Stimulated activated naive B cell treated with anti-CD40 and anti-IgM and Interleukin-4, amounts not matched to agents 10 μg/mL and 1 μg/mL and 100 μg/mL, for 72 hours (primary cell): ENCODE measurements around the gene LAMB4.
A peak's percentile ranks its signal among the peaks of the same experiment; 100 is the strongest.

ENCODE experiments used
- ATAC-seq, 2 donors: fragments of 150-1000 bp; cut with Tn5 transposase; replicated peaks; 2 replicates each; pipeline ENCODE4 v1.10.0; 2021; ENCODE audit warnings: moderate library complexity in 1 of 2
- DNase-seq: peaks from one replicate; pipeline ENCODE4 v3.0.0; 2021
- H3K27ac Mint-ChIP-seq: one replicate; pipeline ENCODE4 v1.8.0; 2022; ENCODE audit warnings: mild to moderate bottlenecking, mixed read lengths
- H3K27me3 Mint-ChIP-seq, 2 donors: one replicate each; pipeline ENCODE4 v1.8.0; 2022; ENCODE audit warnings: mixed read lengths in 2 of 2
- H3K36me3 Mint-ChIP-seq, 2 donors: one replicate each; pipeline ENCODE4 v1.8.0; 2022; ENCODE audit warnings: mixed read lengths in 2 of 2, mild to moderate bottlenecking in 1 of 2
- H3K4me1 Mint-ChIP-seq, 2 donors: one replicate each; pipeline ENCODE4 v1.8.0; 2022; ENCODE audit warnings: mixed read lengths in 2 of 2, mild to moderate bottlenecking in 1 of 2
- H3K4me3 Mint-ChIP-seq, 2 donors: one replicate each; pipeline ENCODE4 v1.8.0; 2022; ENCODE audit warnings: mild to moderate bottlenecking in 2 of 2, mixed read lengths in 2 of 2, moderate library complexity in 1 of 2
- H3K9me3 Mint-ChIP-seq, 2 donors: one replicate each; pipeline ENCODE4 v1.8.0; 2022; ENCODE audit warnings: mixed read lengths in 2 of 2, mild to moderate bottlenecking in 1 of 2

LAMB4 gene

DNA sequence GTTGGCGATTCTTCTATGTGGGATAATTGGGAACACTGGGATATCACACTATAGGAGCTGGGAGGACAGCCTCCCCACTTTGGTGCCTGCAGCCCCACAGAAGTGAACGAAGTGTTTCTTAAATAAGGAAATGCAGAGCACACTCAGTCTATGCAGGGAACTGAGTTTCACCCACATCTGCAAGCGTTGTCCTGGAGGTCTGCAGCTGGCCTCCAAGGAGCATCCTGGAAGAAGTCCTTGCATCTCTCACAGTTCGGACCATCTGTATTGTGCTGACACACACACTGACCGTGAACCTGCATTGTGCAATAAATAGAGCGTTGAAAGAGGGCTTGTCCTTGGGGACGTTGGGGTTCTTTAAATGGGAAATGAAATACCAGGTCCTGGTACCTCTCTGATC lies 25.8 kb downstream of the LAMB4 start:
- DNase-seq (no peak), ATAC-seq (no peak)
- no peaks in the 10 kb centered on the region for H3K9me3 Mint-ChIP-seq
- peaks cover 4 to 6% of the 10 kb centered on the region in 2 donors for H3K27me3 Mint-ChIP-seq
- H3K27ac Mint-ChIP-seq = no peak overlapping the region
- H3K36me3 Mint-ChIP-seq = no peaks in the 10 kb centered on the region
- H3K4me1 Mint-ChIP-seq = no peaks in the 10 kb centered on the region
- no peak overlapping the region for H3K4me3 Mint-ChIP-seq

DNA sequence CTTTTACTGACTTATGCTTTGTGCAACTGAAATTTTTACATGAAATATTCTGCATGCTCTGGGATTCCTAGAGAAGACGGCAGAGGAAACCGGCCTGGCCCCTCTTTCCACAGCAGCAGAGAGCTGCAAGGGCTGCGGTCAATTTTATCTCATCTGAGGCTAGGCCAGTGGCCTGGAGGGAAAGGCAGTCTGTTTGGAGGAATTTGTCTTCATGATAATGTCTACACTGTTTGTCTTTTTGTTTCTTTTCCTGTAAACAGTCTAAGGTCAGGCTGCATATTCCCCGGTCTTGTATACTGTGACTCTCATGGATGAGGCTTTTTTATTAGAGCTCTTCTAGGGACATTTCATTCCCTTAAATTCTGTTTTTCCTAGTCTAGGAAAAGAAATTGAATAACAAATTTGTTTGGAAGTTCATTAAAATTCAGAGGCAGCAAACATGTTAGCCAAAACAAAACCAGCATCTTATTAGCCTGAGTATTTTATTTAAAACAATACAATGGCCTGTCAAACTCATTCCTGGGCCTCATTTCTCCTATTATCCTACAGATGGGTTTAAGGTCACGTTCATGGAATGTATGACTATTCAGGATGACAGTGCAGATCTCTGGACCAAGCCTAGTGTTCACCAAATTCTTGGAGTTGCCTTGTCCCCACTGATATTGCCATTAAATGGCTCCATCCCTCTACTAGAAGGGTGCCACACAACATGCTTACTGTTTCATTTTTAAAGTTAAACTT lies 26.4 kb downstream of the LAMB4 start:
- Mint-ChIP-seq H3K27me3 (peaks cover 10 to 12% of the 10 kb centered on the region in 2 donors), H3K9me3 (no peaks in the 10 kb centered on the region), H3K27ac (no peak overlapping the region), H3K36me3 (no peaks in the 10 kb centered on the region), H3K4me1 (no peaks in the 10 kb centered on the region), H3K4me3 (no peak overlapping the region)
- ATAC-seq = no peak
- no peak for DNase-seq

DNA sequence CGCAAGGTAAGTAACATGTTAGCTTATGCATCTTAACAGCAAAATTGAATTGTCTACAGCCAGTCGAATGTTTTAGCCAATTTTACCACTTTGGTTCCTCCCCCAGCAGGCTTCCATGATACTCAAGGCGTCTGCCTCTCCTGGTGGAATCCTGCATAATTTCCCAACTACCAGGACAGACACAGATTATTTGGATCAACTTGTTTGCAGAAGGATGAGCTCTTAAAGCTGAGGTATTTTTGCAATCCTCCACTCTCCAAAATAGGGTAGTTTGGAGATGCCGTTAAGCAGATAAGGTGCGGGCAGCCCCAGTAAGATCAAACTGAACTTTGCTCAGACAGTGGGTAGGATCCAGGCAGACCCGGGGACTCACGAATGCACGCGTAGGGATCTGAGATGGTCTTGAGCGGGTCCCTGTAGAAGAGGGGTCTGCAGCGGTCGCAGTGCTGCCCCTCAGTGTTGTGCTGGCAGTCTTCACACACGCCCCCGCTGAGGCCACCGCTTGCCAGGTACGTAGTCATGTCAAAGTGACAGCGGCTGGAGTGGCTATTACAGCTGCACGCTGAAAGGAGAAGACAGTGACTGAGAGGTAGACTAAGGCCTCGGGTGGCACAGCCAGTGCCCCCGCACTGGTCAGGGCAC lies 27.4 kb downstream of the LAMB4 start:
- DNase-seq (no peak), ATAC-seq (no peak)
- no peak overlapping the region for H3K4me3 Mint-ChIP-seq
- no peaks in the 10 kb centered on the region for H3K9me3 Mint-ChIP-seq
- H3K4me1 Mint-ChIP-seq = no peaks in the 10 kb centered on the region
- peaks cover 11 to 12% of the 10 kb centered on the region in 2 donors for H3K27me3 Mint-ChIP-seq
- no peak overlapping the region for H3K27ac Mint-ChIP-seq
- no peaks in the 10 kb centered on the region for H3K36me3 Mint-ChIP-seq

DNA sequence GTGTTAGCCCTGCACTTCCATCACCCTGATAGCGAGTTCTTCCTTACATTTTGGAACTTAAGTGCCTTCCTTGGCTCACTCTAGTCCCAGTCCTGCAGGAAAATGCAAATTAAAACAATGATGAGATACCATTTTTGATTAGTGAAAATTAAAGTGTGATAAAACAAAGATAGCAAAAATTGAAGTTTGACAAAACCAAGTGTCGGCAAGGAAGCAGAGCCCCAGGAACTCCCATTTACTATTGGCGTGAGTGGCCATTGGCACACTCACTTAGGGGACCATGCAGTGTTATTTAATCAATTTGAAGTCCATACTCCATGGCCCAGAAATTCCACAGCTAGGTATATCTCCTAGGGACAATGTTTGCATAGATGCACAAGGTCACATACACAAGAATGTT lies 28.4 kb downstream of the LAMB4 start:
- H3K36me3 Mint-ChIP-seq = no peaks in the 10 kb centered on the region

DNA sequence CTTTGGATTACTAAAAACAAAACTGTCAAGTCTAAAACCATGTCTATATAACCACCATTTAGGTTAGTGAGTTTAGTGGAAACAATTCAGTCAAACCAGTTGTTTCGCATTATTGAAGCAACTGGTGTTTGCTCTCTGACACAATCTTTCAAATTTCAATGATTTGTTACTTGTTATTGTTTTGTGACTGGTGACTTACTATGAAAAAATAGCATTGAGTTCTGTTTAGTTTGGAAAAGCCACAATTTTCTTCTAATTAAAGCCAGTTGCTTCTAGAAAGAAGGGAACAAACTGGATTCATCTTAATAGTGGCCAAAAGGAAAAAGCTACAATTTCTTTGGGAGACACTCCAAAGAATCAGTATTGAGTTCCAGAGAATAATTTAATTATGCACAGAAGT lies 30.4 kb downstream of the LAMB4 start:
- no peak for DNase-seq
- Mint-ChIP-seq H3K4me3 (no peak overlapping the region), H3K36me3 (no peaks in the 10 kb centered on the region), H3K27me3 (peaks cover 12 to 14% of the 10 kb centered on the region in 2 donors), H3K27ac (no peak overlapping the region), H3K4me1 (peaks cover 4% of the 10 kb centered on the region in 2 donors), H3K9me3 (no peaks in the 10 kb centered on the region)
- ATAC-seq = no peak

More for the DNA sequence above, 28.4 kb downstream of the LAMB4 start:
- DNase-seq (no peak), ATAC-seq (no peak)
- no peak overlapping the region for H3K27ac Mint-ChIP-seq
- H3K27me3 Mint-ChIP-seq = peaks cover 11 to 12% of the 10 kb centered on the region in 2 donors
- no peaks in the 10 kb centered on the region for H3K9me3 Mint-ChIP-seq
- no peaks in the 10 kb centered on the region for H3K4me1 Mint-ChIP-seq
- H3K4me3 Mint-ChIP-seq = no peak overlapping the region

DNA sequence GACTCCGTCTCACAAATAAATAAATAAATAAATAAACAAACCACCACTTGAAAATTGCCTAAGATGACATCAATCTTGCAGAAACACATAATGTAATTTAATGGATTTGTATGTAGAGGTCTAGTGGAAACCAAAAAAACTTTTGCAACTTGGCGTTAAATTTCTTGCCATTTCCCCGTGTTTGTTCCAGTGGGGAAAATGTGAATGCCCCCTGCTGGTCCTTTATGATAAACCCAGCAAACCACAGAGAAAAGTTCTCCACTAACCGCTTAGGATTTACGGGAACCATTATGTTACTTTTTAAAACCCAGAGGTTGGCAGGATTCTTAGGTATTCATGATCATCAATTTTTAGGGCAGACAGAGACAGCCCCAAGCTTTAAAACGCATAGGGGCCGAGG lies 32.5 kb downstream of the LAMB4 start:
- no peak overlapping the region for H3K4me3 Mint-ChIP-seq
- no peaks in the 10 kb centered on the region for H3K9me3 Mint-ChIP-seq
- H3K36me3 Mint-ChIP-seq = no peaks in the 10 kb centered on the region
- ATAC-seq = no peak
- H3K27ac Mint-ChIP-seq = no peak overlapping the region
- DNase-seq = no peak
- H3K4me1 Mint-ChIP-seq = peaks cover 4 to 12% of the 10 kb centered on the region in 2 donors
- peaks cover 12 to 18% of the 10 kb centered on the region in 2 donors for H3K27me3 Mint-ChIP-seq

DNA sequence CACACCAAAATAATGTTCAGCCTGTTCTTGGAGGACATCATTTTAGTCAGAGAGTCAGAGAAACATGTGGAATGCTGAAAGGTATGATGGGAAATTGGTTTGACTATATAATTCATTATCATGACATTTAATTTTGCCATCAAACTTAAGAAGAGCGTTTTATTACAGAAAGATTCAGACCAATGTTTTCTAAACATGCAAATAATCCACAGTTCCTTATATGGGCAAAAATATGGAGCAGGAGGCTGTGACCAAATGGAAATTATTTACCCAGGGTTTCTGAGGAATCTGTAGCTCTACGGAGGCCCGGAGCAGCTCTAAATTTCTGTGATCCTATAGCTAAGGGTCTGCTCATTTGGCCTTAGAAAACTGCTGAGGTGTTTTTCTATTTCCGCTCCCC lies 33.2 kb downstream of the LAMB4 start:
- Mint-ChIP-seq H3K9me3 (no peaks in the 10 kb centered on the region), H3K27me3 (peaks cover 10 to 18% of the 10 kb centered on the region in 2 donors), H3K4me1 (peaks cover 4 to 12% of the 10 kb centered on the region in 2 donors), H3K27ac (no peak overlapping the region), H3K4me3 (no peak overlapping the region), H3K36me3 (no peaks in the 10 kb centered on the region)
- ATAC-seq (no peak), DNase-seq (no peak)

DNA sequence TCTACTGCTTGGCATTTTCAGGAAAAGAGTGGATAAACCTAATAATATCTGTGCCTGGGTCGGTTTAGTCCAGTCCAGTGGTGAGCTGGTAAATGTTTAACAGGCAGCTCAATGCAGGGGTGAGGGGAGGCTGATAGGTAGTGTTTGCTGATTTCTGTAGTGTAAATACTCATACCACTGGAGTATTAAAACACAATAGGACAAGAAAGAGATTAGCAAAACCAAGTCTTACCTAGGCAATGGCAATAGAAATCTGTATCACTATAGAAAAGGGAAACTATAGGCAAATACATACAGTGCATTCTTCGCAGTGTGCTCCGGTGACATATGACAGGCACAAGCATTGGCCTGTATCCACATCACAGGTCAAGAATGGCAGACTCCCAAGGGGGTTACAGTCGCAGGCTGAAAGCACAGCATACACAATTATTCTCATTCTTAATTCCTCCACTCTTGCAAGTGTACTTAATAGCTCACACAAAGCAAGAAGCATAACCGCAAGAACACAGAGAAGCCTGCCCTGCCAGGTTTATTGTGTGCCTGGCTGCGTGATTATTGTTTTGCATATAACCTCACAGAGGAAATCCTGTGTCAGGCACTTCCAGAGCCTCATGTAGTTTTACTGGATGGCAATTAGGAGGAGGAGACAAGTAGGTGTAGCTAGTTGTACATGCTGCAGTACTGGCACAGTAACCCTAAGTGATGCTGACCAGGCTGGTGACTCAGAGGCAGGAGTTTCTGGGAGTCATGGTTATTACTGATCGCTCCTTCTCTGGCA lies 35.0 kb downstream of the LAMB4 start:
- H3K4me3 Mint-ChIP-seq = no peak overlapping the region
- no peak overlapping the region for H3K27ac Mint-ChIP-seq
- DNase-seq (no peak), ATAC-seq (peak; percentile 72 to 85)
- H3K36me3 Mint-ChIP-seq = no peaks in the 10 kb centered on the region
- no peaks in the 10 kb centered on the region for H3K9me3 Mint-ChIP-seq
- H3K4me1 Mint-ChIP-seq = peaks cover 4 to 12% of the 10 kb centered on the region in 2 donors
- peaks cover 18 to 24% of the 10 kb centered on the region in 2 donors for H3K27me3 Mint-ChIP-seq

DNA sequence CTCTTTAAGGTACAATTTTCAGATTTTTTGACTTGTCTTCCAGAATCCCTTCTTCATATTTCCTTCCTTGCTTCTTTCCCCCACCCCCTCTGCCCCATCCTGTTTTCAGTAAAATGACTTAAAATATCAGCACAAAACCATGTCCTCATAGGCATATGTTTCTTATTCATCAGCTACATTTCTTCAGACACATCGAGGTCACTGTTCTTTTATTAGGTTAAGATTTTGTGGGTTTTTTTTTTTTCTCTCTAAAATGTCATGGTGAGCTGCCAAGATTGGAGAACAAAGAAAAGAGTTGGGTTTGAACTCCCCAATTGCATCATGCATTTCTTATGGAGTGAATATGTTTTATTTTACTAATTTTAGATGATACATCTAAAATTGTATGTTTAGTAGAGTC lies 35.8 kb downstream of the LAMB4 start:
- Mint-ChIP-seq H3K27me3 (peaks cover 18% of the 10 kb centered on the region in 2 donors), H3K4me3 (no peak overlapping the region), H3K4me1 (peaks cover 4 to 12% of the 10 kb centered on the region in 2 donors), H3K27ac (no peak overlapping the region), H3K9me3 (no peaks in the 10 kb centered on the region), H3K36me3 (no peaks in the 10 kb centered on the region)
- ATAC-seq (no peak), DNase-seq (no peak)

DNA sequence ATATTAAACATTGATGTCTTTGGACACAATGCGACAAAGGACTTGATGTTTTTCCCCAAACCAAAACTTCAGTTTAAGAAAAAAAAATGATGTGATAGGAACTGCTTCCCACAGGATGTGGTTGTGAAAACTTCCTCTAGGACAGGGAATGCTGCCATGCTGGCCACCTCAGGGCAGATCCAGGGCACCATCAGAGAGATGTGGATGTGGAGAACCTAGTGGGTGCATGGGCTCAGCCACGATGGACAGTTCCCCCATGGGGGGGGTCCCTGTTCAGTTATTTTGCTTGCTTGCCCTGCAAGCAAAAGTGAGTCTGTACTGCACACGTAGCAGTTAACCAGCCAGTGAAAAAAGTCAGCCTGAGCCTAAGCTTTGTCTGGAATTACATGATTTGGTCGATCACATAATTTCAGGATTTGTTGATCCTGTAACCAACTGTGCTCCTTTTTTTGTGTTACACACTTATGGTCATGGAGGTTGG lies 36.3 kb downstream of the LAMB4 start:
- peaks cover 14% of the 10 kb centered on the region in 2 donors for H3K27me3 Mint-ChIP-seq
- no peaks in the 10 kb centered on the region for H3K9me3 Mint-ChIP-seq
- peaks cover 4 to 12% of the 10 kb centered on the region in 2 donors for H3K4me1 Mint-ChIP-seq
- ATAC-seq (no peak), DNase-seq (no peak)
- no peaks in the 10 kb centered on the region for H3K36me3 Mint-ChIP-seq
- no peak overlapping the region for H3K27ac Mint-ChIP-seq
- no peak overlapping the region for H3K4me3 Mint-ChIP-seq

DNA sequence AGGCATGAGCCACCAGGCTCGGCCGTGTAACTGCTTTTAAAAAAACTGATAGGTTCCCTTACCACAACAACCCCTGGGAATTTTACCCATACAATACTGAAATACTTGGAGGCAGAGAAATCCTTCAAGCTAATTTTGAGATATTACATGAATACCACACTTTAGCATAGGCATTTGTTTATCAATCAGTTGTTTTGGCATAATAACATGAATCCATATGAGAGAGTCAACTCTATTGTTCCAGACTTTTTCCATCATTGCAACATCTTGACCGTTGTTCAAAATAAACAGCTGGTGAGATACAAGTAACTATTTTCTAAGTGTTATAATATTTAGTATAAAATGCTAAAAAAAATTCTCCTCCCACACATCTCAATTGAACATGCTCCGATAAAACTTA lies 36.8 kb downstream of the LAMB4 start:
- Mint-ChIP-seq H3K27ac (no peak overlapping the region), H3K36me3 (no peaks in the 10 kb centered on the region), H3K27me3 (peaks cover 12% of the 10 kb centered on the region in 2 donors), H3K4me3 (no peak overlapping the region), H3K9me3 (no peaks in the 10 kb centered on the region), H3K4me1 (peaks cover 4 to 12% of the 10 kb centered on the region in 2 donors)
- ATAC-seq = no peak
- DNase-seq = no peak

DNA sequence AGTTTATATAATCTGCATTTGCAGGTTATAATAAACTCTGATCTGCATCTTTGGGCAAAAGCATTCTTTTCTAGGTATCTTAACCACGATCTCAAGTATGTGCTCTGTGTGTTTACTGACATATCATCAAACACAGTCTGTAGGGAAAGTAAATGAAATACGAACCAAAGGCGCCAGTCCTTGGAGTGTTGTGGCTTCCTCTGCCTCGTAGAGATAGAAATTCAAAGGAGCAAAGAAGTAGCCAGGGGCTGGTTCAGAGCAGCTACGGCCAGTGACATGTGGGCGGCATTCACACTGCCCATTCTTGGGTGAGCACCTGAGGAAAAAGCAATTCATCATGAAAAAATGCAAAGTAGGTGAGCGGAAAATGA lies 38.7 kb downstream of the LAMB4 start:
- no peak overlapping the region for H3K4me3 Mint-ChIP-seq
- H3K9me3 Mint-ChIP-seq = no peaks in the 10 kb centered on the region

DNA sequence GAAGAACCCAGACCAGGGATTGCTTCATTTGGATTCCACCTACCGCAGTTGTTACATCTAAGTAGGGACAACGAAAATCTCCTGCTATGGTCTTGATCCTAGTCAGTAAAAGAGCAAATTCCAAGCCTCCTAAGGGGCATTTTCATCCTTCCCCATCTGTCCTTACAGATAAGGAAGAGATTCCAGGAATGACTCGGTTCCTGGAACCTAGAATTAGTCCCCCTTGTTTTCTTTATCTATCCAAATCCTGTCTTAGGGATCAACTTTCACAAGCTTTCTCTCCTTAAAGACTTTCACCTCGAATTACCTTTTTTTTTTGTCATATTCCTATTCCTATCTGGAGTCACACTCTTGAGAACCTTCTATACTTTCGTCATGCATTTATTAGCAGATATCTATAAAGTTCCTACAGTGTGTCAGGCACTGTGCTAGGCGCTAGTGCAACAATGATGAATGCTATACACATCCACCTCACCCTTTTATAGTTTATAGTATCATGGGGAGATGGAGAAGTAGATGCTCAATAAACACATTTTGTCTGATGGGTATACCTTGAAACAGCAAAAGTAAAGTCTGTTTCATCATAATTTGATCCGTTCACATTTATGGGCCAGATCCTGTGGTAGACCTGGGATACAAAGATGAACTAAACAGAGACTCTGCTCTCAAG lies 39.2 kb downstream of the LAMB4 start:
- no peak for ATAC-seq
- no peak overlapping the region for H3K27ac Mint-ChIP-seq
- H3K4me3 Mint-ChIP-seq = no peak overlapping the region
- H3K4me1 Mint-ChIP-seq = peaks cover 4 to 12% of the 10 kb centered on the region in 2 donors
- peaks cover 12% of the 10 kb centered on the region in 2 donors for H3K27me3 Mint-ChIP-seq
- DNase-seq = no peak
- no peaks in the 10 kb centered on the region for H3K36me3 Mint-ChIP-seq
- no peaks in the 10 kb centered on the region for H3K9me3 Mint-ChIP-seq

More for the DNA sequence above, 38.7 kb downstream of the LAMB4 start:
- peaks cover 4 to 12% of the 10 kb centered on the region in 2 donors for H3K4me1 Mint-ChIP-seq
- DNase-seq = no peak
- H3K27ac Mint-ChIP-seq = no peak overlapping the region
- peaks cover 12% of the 10 kb centered on the region in 2 donors for H3K27me3 Mint-ChIP-seq
- ATAC-seq = no peak
- H3K36me3 Mint-ChIP-seq = no peaks in the 10 kb centered on the region

DNA sequence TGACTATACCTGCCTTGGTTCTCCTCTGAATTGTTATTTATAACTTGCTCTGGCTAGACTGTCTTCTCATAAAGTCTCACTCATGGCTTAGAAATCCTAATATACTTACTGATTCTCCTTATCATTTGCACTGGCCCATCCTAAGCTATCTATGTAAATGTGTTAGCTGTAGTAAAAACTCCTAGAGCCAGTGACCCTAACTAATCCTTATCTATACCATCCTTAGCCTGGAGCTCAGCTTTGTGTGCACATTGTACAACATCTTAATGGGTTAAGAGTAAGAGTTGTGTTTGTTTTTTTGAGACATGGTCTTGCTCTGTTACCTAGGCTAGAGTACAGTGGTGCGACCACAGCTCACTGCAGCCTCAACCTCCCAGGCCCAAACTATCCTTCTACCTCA lies 40.8 kb downstream of the LAMB4 start:
- no peak overlapping the region for H3K27ac Mint-ChIP-seq
- no peak for DNase-seq
- H3K36me3 Mint-ChIP-seq = no peaks in the 10 kb centered on the region
- peaks cover 8 to 10% of the 10 kb centered on the region in 2 donors for H3K27me3 Mint-ChIP-seq
- no peaks in the 10 kb centered on the region for H3K9me3 Mint-ChIP-seq
- no peak for ATAC-seq
- peaks cover 0 to 4% of the 10 kb centered on the region in 2 donors for H3K4me1 Mint-ChIP-seq
- H3K4me3 Mint-ChIP-seq = no peak overlapping the region
